Measurements from ENCODE around the gene WFDC1. TPM values are rescaled to one million over a fixed set of nuclear protein-coding genes. Genes with fewer than 3 reads are reported as not detected.

Gene WFDC1
- total and polyA plus RNA-seq, 4 experiments from 2014 or later, result not detected

GRCh38 chr16:84272740-84273320 is 21.8 kb upstream of the WFDC1 start:
- Histone ChIP-seq H3K9me3 (ENCODE audit: control insufficient read depth in 1 of 2, low read length in 2 of 2) (no peaks in the 10 kb centered on the region), H3K27ac (ENCODE audit: low read depth, low read length) (no peak overlapping the region), H3K4me1 (ENCODE audit: insufficient read depth, low read length) (no peaks in the 10 kb centered on the region), H3K27me3 (ENCODE audit: insufficient read depth, low read length) (no peaks in the 10 kb centered on the region), H3K4me3 (ENCODE audit: low read length in 2 of 2) (no peak overlapping the region), H3K36me3 (ENCODE audit: insufficient read depth, low read length) (no peaks in the 10 kb centered on the region)
- DNase-seq, result no peak
- no peaks in the 10 kb centered on the region for H3K36me3 Mint-ChIP-seq
- peaks cover 0 to 1% (median 0%) of the 10 kb centered on the region in 4 donors for H3K4me1 Mint-ChIP-seq
- CTCF ChIA-PET (ENCODE audit: partially characterized antibody), result interaction anchor here (2.0 kb wide), 1 partner anchor 233 kb away, joined by 4 read pairs; no protein-coding TSS in a partner anchor
- POLR2A ChIA-PET (ENCODE audit: partially characterized antibody), result no interaction called here
- H3K27me3 Mint-ChIP-seq, result peaks cover 8 to 20% of the 10 kb centered on the region in 2 donors
- H3K9me3 Mint-ChIP-seq, result no peaks in the 10 kb centered on the region
- intact Hi-C loops (cut with micrococcal nuclease), result no loop called here
- no peak overlapping the region for H3K27ac Mint-ChIP-seq
- H3K4me3 Mint-ChIP-seq, result no peak overlapping the region

DNA sequence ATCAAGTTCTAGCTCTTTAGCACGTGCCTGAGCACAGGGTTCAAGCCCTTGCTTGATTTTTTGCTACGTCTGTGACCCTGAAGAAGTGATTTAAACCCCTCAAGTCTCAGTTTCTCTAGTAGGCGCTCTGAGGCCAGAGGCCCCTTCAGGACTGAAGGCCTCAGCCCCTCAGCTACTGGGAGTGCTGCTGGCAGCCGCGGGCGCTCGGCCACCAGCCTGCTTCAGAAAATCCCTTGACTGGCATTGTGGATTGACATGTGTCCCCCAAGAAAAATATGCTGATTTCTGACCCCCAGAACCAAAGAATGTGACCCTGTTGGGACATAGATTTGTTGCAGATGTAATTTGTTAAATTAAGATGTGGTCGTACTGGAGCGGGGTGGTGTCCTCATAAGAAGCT is 20.2 kb upstream of the WFDC1 start:
- Mint-ChIP-seq H3K4me3 (no peak overlapping the region), H3K27me3 (peaks cover 10 to 23% of the 10 kb centered on the region in 2 donors), H3K4me1 (peaks cover 0 to 1% (median 0%) of the 10 kb centered on the region in 4 donors), H3K27ac (no peak overlapping the region), H3K36me3 (no peaks in the 10 kb centered on the region), H3K9me3 (no peaks in the 10 kb centered on the region)
- ChIA-PET CTCF (ENCODE audit: partially characterized antibody) (no interaction called here), POLR2A (ENCODE audit: partially characterized antibody) (no interaction called here)
- Histone ChIP-seq H3K9me3 (ENCODE audit: control insufficient read depth in 1 of 2, low read length in 2 of 2) (no peaks in the 10 kb centered on the region), H3K4me3 (ENCODE audit: low read length in 2 of 2) (no peak overlapping the region), H3K27ac (ENCODE audit: low read depth, low read length) (no peak overlapping the region), H3K27me3 (ENCODE audit: insufficient read depth, low read length) (peaks cover 3% of the 10 kb centered on the region), H3K36me3 (ENCODE audit: insufficient read depth, low read length) (no peaks in the 10 kb centered on the region), H3K4me1 (ENCODE audit: insufficient read depth, low read length) (no peaks in the 10 kb centered on the region)
- intact Hi-C loops (cut with micrococcal nuclease), result no loop called here
- no peak for DNase-seq

DNA sequence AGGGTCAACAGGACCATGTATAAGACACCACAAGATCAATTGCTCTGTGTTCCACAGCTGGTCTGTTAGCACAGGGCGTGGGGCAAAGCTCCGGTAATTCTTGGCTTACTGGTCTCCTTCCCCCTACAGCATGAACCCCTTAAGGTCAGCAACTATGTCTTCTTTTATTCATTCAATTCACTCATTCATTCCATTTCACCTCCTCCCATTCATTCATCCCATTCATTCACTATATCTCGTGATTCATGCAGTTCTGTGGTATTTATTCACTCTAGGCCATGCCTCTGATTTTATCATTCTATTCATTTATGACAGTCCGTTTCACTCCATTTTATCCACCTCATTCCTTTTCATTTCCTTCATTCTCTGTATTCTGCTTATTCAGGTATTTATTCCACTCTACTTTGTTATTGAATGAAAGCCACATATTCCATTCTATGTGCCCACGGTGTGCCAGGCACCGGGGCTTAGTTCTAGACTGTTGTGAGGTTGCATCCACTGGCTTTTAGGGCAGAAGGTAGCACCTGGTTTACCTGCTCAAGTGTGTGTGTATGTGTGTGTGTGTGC is 19.0 kb upstream of the WFDC1 start:
- Histone ChIP-seq H3K27me3 (ENCODE audit: insufficient read depth, low read length) (peaks cover 3% of the 10 kb centered on the region), H3K9me3 (ENCODE audit: control insufficient read depth in 1 of 2, low read length in 2 of 2) (no peaks in the 10 kb centered on the region), H3K4me1 (ENCODE audit: insufficient read depth, low read length) (no peaks in the 10 kb centered on the region), H3K4me3 (ENCODE audit: low read length in 2 of 2) (no peak overlapping the region), H3K27ac (ENCODE audit: low read depth, low read length) (no peak overlapping the region), H3K36me3 (ENCODE audit: insufficient read depth, low read length) (no peaks in the 10 kb centered on the region)
- ChIA-PET POLR2A (ENCODE audit: partially characterized antibody) (no interaction called here), CTCF (ENCODE audit: partially characterized antibody) (interaction anchor here (0.9 to 4.3 kb wide), 6 partner anchors 8 to 233 kb away, joined by 3 to 34 read pairs (median 8); no protein-coding TSS in a partner anchor)
- Mint-ChIP-seq H3K27me3 (peaks cover 10 to 16% of the 10 kb centered on the region in 2 donors), H3K27ac (no peak overlapping the region), H3K36me3 (no peaks in the 10 kb centered on the region), H3K9me3 (no peaks in the 10 kb centered on the region), H3K4me3 (no peak overlapping the region), H3K4me1 (peaks cover 0 to 1% (median 0%) of the 10 kb centered on the region in 4 donors)
- intact Hi-C loops (cut with micrococcal nuclease), result loop anchor here (2.0 kb wide), 1 partner anchor 209 kb away; no protein-coding TSS in a partner anchor
- no peak for DNase-seq

- no peak overlapping the region for H3K27ac ChIP-seq (ENCODE audit: low read depth, low read length)
- CTCF ChIA-PET (ENCODE audit: partially characterized antibody), result interaction anchor here (0.5 to 4.3 kb wide), 23 partner anchors 9 to 461 kb away, joined by 3 to 34 read pairs (median 5); no protein-coding TSS in a partner anchor
- no peak overlapping the region for H3K4me3 ChIP-seq (ENCODE audit: low read length in 2 of 2)
- peak; percentile 45 to 59 (median 55) for DNase-seq
- POLR2A ChIA-PET (ENCODE audit: partially characterized antibody), result interaction anchor here (1.1 kb wide), 1 partner anchor 229 kb away, joined by 3 read pairs; no protein-coding TSS in a partner anchor
- no peaks in the 10 kb centered on the region for H3K36me3 Mint-ChIP-seq
- H3K27ac Mint-ChIP-seq, result no peak overlapping the region
- H3K4me1 ChIP-seq (ENCODE audit: insufficient read depth, low read length), result no peaks in the 10 kb centered on the region
- H3K4me1 Mint-ChIP-seq, result peaks cover 0 to 1% (median 0%) of the 10 kb centered on the region in 4 donors
- H3K27me3 ChIP-seq (ENCODE audit: insufficient read depth, low read length), result peaks cover 3% of the 10 kb centered on the region
- no peaks in the 10 kb centered on the region for H3K9me3 Mint-ChIP-seq
- H3K9me3 ChIP-seq (ENCODE audit: control insufficient read depth in 1 of 2, low read length in 2 of 2), result no peaks in the 10 kb centered on the region
- intact Hi-C loops (cut with micrococcal nuclease), result loop anchor here (1.0 to 2.0 kb wide), 2 partner anchors 207 to 345 kb away; no protein-coding TSS in a partner anchor
- no peak overlapping the region for H3K4me3 Mint-ChIP-seq
- H3K36me3 ChIP-seq (ENCODE audit: insufficient read depth, low read length), result no peaks in the 10 kb centered on the region
- peaks cover 10 to 18% of the 10 kb centered on the region in 2 donors for H3K27me3 Mint-ChIP-seq
Measured at GRCh38 chr16:84277244-84277823, 17.3 kb upstream of the WFDC1 start.

- H3K4me1 Mint-ChIP-seq, result peaks cover 0 to 3% (median 0%) of the 10 kb centered on the region in 4 donors
- no peak overlapping the region for H3K4me3 Mint-ChIP-seq
- Histone ChIP-seq H3K27me3 (ENCODE audit: insufficient read depth, low read length) (peaks cover 3% of the 10 kb centered on the region), H3K4me1 (ENCODE audit: insufficient read depth, low read length) (no peaks in the 10 kb centered on the region), H3K27ac (ENCODE audit: low read depth, low read length) (no peak overlapping the region), H3K36me3 (ENCODE audit: insufficient read depth, low read length) (no peaks in the 10 kb centered on the region), H3K4me3 (ENCODE audit: low read length in 2 of 2) (no peak overlapping the region), H3K9me3 (ENCODE audit: control insufficient read depth in 1 of 2, low read length in 2 of 2) (no peaks in the 10 kb centered on the region)
- H3K36me3 Mint-ChIP-seq, result no peaks in the 10 kb centered on the region
- no peaks in the 10 kb centered on the region for H3K9me3 Mint-ChIP-seq
- intact Hi-C loops (cut with micrococcal nuclease), result no loop called here
- ChIA-PET POLR2A (ENCODE audit: partially characterized antibody) (interaction anchor here (1.1 kb wide), 1 partner anchor 228 kb away, joined by 3 read pairs; no protein-coding TSS in a partner anchor), CTCF (ENCODE audit: partially characterized antibody) (interaction anchor here (2.4 to 4.3 kb wide), 3 partner anchors 10 to 227 kb away, joined by 5 to 34 read pairs (median 10); no protein-coding TSS in a partner anchor)
- no peak for DNase-seq
- H3K27me3 Mint-ChIP-seq, result peaks cover 10 to 21% of the 10 kb centered on the region in 2 donors
- H3K27ac Mint-ChIP-seq, result no peak overlapping the region
Measured at GRCh38 chr16:84278333-84278732, 16.3 kb upstream of the WFDC1 start.

GRCh38 chr16:84278968-84279367 is 15.7 kb upstream of the WFDC1 start:
- no peak overlapping the region for H3K27ac Mint-ChIP-seq
- no peak overlapping the region for H3K4me3 ChIP-seq (ENCODE audit: low read length in 2 of 2)

GRCh38 chr16:84279881-84280280 is 14.8 kb upstream of the WFDC1 start:
- Histone ChIP-seq H3K27me3 (ENCODE audit: insufficient read depth, low read length) (peaks cover 3% of the 10 kb centered on the region), H3K27ac (ENCODE audit: low read depth, low read length) (no peak overlapping the region), H3K9me3 (ENCODE audit: control insufficient read depth in 1 of 2, low read length in 2 of 2) (no peaks in the 10 kb centered on the region), H3K4me3 (ENCODE audit: low read length in 2 of 2) (no peak overlapping the region), H3K4me1 (ENCODE audit: insufficient read depth, low read length) (no peaks in the 10 kb centered on the region), H3K36me3 (ENCODE audit: insufficient read depth, low read length) (no peaks in the 10 kb centered on the region)
- H3K36me3 Mint-ChIP-seq, result no peaks in the 10 kb centered on the region
- H3K4me3 Mint-ChIP-seq, result no peak overlapping the region
- peaks cover 0 to 3% (median 0%) of the 10 kb centered on the region in 4 donors for H3K4me1 Mint-ChIP-seq
- POLR2A ChIA-PET (ENCODE audit: partially characterized antibody), result no interaction called here
- H3K27me3 Mint-ChIP-seq, result peaks cover 11 to 24% of the 10 kb centered on the region in 2 donors
- H3K9me3 Mint-ChIP-seq, result no peaks in the 10 kb centered on the region
- intact Hi-C loops (cut with micrococcal nuclease), result no loop called here
- H3K27ac Mint-ChIP-seq, result no peak overlapping the region
- CTCF ChIA-PET (ENCODE audit: partially characterized antibody), result interaction anchor here (0.8 to 1.6 kb wide), 3 partner anchors 9 to 458 kb away, joined by 3 to 5 read pairs (median 5); no protein-coding TSS in a partner anchor
- no peak for DNase-seq

More at GRCh38 chr16:84278968-84279367, 15.7 kb upstream of the WFDC1 start:
- Histone ChIP-seq H3K36me3 (ENCODE audit: insufficient read depth, low read length) (no peaks in the 10 kb centered on the region), H3K9me3 (ENCODE audit: control insufficient read depth in 1 of 2, low read length in 2 of 2) (no peaks in the 10 kb centered on the region), H3K27me3 (ENCODE audit: insufficient read depth, low read length) (peaks cover 3% of the 10 kb centered on the region), H3K4me1 (ENCODE audit: insufficient read depth, low read length) (no peaks in the 10 kb centered on the region), H3K27ac (ENCODE audit: low read depth, low read length) (no peak overlapping the region)
- Mint-ChIP-seq H3K4me3 (no peak overlapping the region), H3K27me3 (peaks cover 13 to 24% of the 10 kb centered on the region in 2 donors), H3K9me3 (no peaks in the 10 kb centered on the region), H3K4me1 (peaks cover 0 to 3% (median 0%) of the 10 kb centered on the region in 4 donors), H3K36me3 (no peaks in the 10 kb centered on the region)
- intact Hi-C loops (cut with micrococcal nuclease), result no loop called here
- ChIA-PET CTCF (ENCODE audit: partially characterized antibody) (interaction anchor here (1.0 to 4.3 kb wide), 2 partner anchors 40 to 227 kb away, joined by 3 to 34 read pairs; no protein-coding TSS in a partner anchor), POLR2A (ENCODE audit: partially characterized antibody) (no interaction called here)
- DNase-seq, result no peak

Data from CD4-positive, alpha-beta memory T cell (primary cell).